Adrenal gland (tissue), 12 donors: Measurements from ENCODE around the gene KCNK7. TPM values are rescaled to one million over a fixed set of nuclear protein-coding genes. Genes with fewer than 3 reads are reported as not detected.

Source experiments
- DNase-seq, 7 donors: peaks; one replicate each; pipeline ENCODE4 v3.0.0-alpha.2; 2019 to 2020
- H3K27ac ChIP-seq, 5 donors: fragments of 200-600 bp; sonication (generic) in 4 of 5; 1 replicate in 3 of 5; 2 replicates in 2 of 5; pipeline versions ENCODE4 v1.5.1 to v1.8.0; 2016 to 2020; ENCODE audit warnings: mild to moderate bottlenecking in 1 of 5
- H3K27me3 ChIP-seq: fragments of 200-600 bp; 2 replicates; pipeline ENCODE4 v1.8.0; 2021
- H3K36me3 ChIP-seq, 2 donors: fragments of 200-600 bp; replicated peaks in 1 of 2; 1 replicate in 1 of 2; 2 replicates in 1 of 2; pipeline versions ENCODE4 v1.5.1 to v1.8.0; 2018 to 2022
- H3K4me1 ChIP-seq, 2 donors: fragments of 200-600 bp; replicated peaks in 1 of 2; 1 replicate in 1 of 2; 2 replicates in 1 of 2; pipeline versions ENCODE4 v1.5.1 to v1.8.0; 2018 to 2021
- H3K4me3 ChIP-seq, 4 donors: fragments of 200-600 bp; sonication (generic) in 3 of 4; one replicate each; pipeline ENCODE4 v1.5.1; 2016 to 2018
- H3K9me3 ChIP-seq, 3 donors: fragments of 200-600 bp; sonication (generic) in 1 of 3; replicated peaks in 1 of 3; 1 replicate in 2 of 3; 2 replicates in 1 of 3; pipeline versions ENCODE4 v1.5.1 to v1.8.0; 2016 to 2021
- POLR2A ChIP-seq, 2 donors: fragments of 450-650 bp; IDR thresholded peaks; one replicate each; pipeline ENCODE4 v1.6.1; 2017; ENCODE audit warnings: antibody characterized with exemption in 2 of 2, mild to moderate bottlenecking in 2 of 2, moderate library complexity in 1 of 2
- WGBS, 4 donors: extraction: QIAGEN DNeasy Blood & Tissue Kit in 2 of 4; methylation state at CpG; one replicate each; pipeline versions ENCODE4 v1.1.5 to v1.1.7; 2013 to 2017; 5-methylcytosine and 5-hydroxymethylcytosine counted together
- intact Hi-C, 2 donors: fragments of 100-400 bp; cut with DNase I; formaldehyde crosslinking; loops; one replicate each; pipeline versions ENCODE4 v1.14.1 to v1.15.0; 2022 to 2023
- polyA plus RNA-seq, 3 donors: library from polyadenylated mRNA; stranded (reverse); fragments of 200-250 nt in 2 of 3; fragments of 350-450 nt in 1 of 3; fragmentation: Illumina TruSeq in 1 of 3; extraction: RNeasy Lipid Tissue Mini Kit (QIAGEN cat#74804) in 1 of 3; gene quantifications; one replicate each; pipeline ENCODE4 v1.2.3, GENCODE V29; 2013 to 2014
- total RNA-seq, 9 donors: library from RNA; depleted of rRNA in 4 of 9; stranded (reverse); fragments of >200 nt in 4 of 9; fragments of 120-200 nt in 1 of 9; fragmentation: NEBNext Ultra II Directional in 1 of 9; extraction: Animal tissue kit (Norgen Biotek cat#: 25700) in 1 of 9; gene quantifications; one replicate each; pipeline versions ENCODE4 v1.1.0 to v1.2.4, GENCODE V29; 2013 to 2023
- TF ChIP-seq, protein P1 (sequence below), 6 experiments: fragments of 450-650 bp in 4 of 6; fragments of 200-600 bp in 2 of 6; sonication (generic) in 1 of 6; IDR thresholded peaks; 1 replicate in 5 of 6; 2 replicates in 1 of 6; pipeline versions ENCODE4 v1.5.1 to v1.8.0; 2016 to 2021; ENCODE audit warnings: antibody characterized with exemption in 6 of 6, mild to moderate bottlenecking in 2 of 6, moderate library complexity in 1 of 6
- donor health status: healthy with polysubstance abuse.
- donor health status: Bipolar disorder and iron deficiency.
- donor health status: DM: yes; HTN: yes; CAD: no.
- donor health status: DM: no; HTN: no; CAD: no.
- donor health status: DM: no; HTN: no; CAD: no.
- donor health status: DM: yes; HTN: yes; CAD: no.

Gene KCNK7
- total and polyA plus RNA-seq, 12 donors: 0.06 to 12.5 (median 0.57) TPM; not detected in 5

GRCh38 chr11:65612691-65613090 lies 17.1 kb upstream of the KCNK7 start:
- Histone ChIP-seq H3K4me3 (peak overlapping the region in 2 of 4 donors; percentile 68 to 90), H3K4me1 (peaks cover 21 to 58% of the 10 kb centered on the region in 2 donors), H3K36me3 (peaks cover 0 to 22% of the 10 kb centered on the region in 2 donors), H3K27me3 (no peaks in the 10 kb centered on the region), H3K9me3 (no peaks in the 10 kb centered on the region), H3K27ac (peak overlapping the region in 3 of 5 donors; percentile 82 to 93 (median 89))
- no peak for TF ChIP-seq POLR2A (IDR thresholded peaks at IDR 0.05)
- TF ChIP-seq, protein P1, sequence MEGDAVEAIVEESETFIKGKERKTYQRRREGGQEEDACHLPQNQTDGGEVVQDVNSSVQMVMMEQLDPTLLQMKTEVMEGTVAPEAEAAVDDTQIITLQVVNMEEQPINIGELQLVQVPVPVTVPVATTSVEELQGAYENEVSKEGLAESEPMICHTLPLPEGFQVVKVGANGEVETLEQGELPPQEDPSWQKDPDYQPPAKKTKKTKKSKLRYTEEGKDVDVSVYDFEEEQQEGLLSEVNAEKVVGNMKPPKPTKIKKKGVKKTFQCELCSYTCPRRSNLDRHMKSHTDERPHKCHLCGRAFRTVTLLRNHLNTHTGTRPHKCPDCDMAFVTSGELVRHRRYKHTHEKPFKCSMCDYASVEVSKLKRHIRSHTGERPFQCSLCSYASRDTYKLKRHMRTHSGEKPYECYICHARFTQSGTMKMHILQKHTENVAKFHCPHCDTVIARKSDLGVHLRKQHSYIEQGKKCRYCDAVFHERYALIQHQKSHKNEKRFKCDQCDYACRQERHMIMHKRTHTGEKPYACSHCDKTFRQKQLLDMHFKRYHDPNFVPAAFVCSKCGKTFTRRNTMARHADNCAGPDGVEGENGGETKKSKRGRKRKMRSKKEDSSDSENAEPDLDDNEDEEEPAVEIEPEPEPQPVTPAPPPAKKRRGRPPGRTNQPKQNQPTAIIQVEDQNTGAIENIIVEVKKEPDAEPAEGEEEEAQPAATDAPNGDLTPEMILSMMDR (IDR thresholded peaks at IDR 0.05): no peak
- no peak for DNase-seq
- intact Hi-C loops: loop anchor here in 1 of 2 donors (5.0 kb wide), 1 partner anchor 40 kb away; the partner anchor contains the start of genes FAM89B and ZNRD2
- 44 to 53% (median 51%) methylated on average over 5 to 7 of the region's 7 CpGs for WGBS, 4 donors

- Histone ChIP-seq H3K9me3 (no peaks in the 10 kb centered on the region), H3K27me3 (no peaks in the 10 kb centered on the region), H3K27ac (peak overlapping the region in 4 of 5 donors; percentile 21 to 93 (median 86)), H3K36me3 (peaks cover 0 to 22% of the 10 kb centered on the region in 2 donors), H3K4me1 (peaks cover 26 to 58% of the 10 kb centered on the region in 2 donors), H3K4me3 (peak overlapping the region in 1 of 4 donors; percentile 90)
- intact Hi-C loops: loop anchor here in 1 of 2 donors (5.0 kb wide), 1 partner anchor 40 kb away; the partner anchor contains the start of genes FAM89B and ZNRD2
- DNase-seq: no peak
- TF ChIP-seq POLR2A (IDR thresholded peaks at IDR 0.05): no peak
- TF ChIP-seq, protein P1 (IDR thresholded peaks at IDR 0.05): no peak
- WGBS, 4 donors: 61 to 72% (median 64%) methylated on average over 7 to 12 of the region's 12 CpGs
Measured at GRCh38 chr11:65611758-65612603, 16.4 kb upstream of the KCNK7 start.

DNA sequence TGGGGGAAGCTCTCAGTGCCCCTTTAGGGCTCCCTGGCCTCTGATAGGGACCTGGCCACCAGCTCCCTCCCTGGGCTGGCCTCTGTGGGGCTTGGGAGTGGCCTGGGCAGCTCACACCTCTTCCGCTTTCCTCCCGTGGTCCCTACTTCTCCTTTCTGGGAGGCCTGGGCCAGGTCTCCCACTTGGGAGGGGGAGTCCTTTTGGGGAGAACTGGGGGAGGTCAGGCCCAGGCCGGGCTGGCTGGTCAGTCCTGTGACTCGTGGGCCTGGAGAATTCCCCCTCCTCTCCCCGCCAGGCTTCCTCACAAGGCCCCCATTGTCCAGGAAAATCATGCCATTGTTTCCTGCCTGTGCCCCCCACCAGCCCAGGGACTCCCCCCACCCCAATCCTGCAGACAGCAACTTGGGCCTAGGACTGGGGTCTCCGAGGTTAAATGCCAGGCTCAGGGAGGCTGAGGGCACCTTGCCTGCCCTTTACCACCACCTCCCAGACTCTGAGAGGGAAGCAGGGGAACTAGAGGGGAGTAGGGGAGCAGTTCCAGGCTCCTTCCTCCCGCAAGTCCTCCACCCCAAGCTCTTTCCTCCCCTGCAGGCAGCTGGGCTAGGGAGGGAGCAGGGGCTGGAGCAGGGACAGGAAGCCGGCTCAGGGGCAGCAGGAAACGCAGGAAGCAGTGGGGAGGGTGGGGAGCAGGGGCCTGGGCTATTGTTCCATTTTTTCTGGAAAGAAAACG lies 15.6 kb upstream of the KCNK7 start:
- intact Hi-C loops: loop anchor here in 1 of 2 donors (5.0 kb wide), 1 partner anchor 39 kb away; the partner anchor contains the start of genes FAM89B and ZNRD2
- TF ChIP-seq, protein P1 (IDR thresholded peaks at IDR 0.05): no peak
- H3K4me1 ChIP-seq: peaks cover 25 to 56% of the 10 kb centered on the region in 2 donors
- peaks cover 0 to 27% of the 10 kb centered on the region in 2 donors for H3K36me3 ChIP-seq
- no peaks in the 10 kb centered on the region for H3K9me3 ChIP-seq
- peak in 3 of 7 donors; percentile 37 to 56 (median 56) for DNase-seq
- peak overlapping the region in 4 of 5 donors; percentile 21 to 93 (median 62) for H3K27ac ChIP-seq
- no peaks in the 10 kb centered on the region for H3K27me3 ChIP-seq
- WGBS, 4 donors: 47 to 75% (median 60%) methylated on average over 8 to 10 of the region's 10 CpGs
- H3K4me3 ChIP-seq: peak overlapping the region in 1 of 4 donors; percentile 90

DNA sequence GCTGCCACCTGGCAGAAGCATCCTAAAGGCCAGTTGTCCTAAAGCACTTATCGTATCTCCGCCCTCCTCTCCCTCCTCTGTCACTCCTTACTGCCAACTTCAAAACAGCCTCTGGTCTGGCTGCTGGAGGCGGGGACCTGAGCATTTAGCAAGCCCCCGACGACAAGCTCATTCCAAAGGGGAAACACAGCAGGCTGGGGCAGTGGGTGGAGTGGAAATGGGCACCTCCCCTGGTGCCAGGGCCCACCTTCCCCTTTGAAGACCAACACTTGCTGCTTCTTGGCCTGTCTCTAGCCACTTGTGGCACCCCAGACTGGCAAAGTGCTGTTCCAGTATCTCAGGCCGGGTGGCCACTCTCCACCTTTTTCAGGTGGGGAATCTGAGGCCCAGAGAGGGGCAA lies 14.8 kb upstream of the KCNK7 start:
- peaks cover 0 to 34% of the 10 kb centered on the region in 2 donors for H3K36me3 ChIP-seq
- H3K9me3 ChIP-seq: no peaks in the 10 kb centered on the region
- no peak for DNase-seq
- WGBS, 4 donors: 59 to 71% (median 68%) methylated on average over 6 of the region's 6 CpGs
- H3K4me3 ChIP-seq: no peak overlapping the region
- peak overlapping the region in 2 of 5 donors; percentile 89 to 93 for H3K27ac ChIP-seq
- TF ChIP-seq POLR2A (IDR thresholded peaks at IDR 0.05): no peak
- TF ChIP-seq, protein P1 (IDR thresholded peaks at IDR 0.05): no peak
- intact Hi-C loops: loop anchor here in 1 of 2 donors (5.0 kb wide), 1 partner anchor 38 kb away; the partner anchor contains the start of genes FAM89B and ZNRD2
- H3K4me1 ChIP-seq: peaks cover 24 to 56% of the 10 kb centered on the region in 2 donors
- no peaks in the 10 kb centered on the region for H3K27me3 ChIP-seq
